CD4-positive, alpha-beta T cell treated with Interleukin-21 for 1 hour (primary cell): Measurements from ENCODE around the gene TTLL10.
A peak's percentile ranks its signal among the peaks of the same experiment; 100 is the strongest.
"Not testable (repeated sequence)": the region's sequence is repeated elsewhere in the genome, so short reads cannot be mapped to it uniquely, and the experiment has no call there.

Experiments used
- DNase-seq: peaks from one replicate; pipeline ENCODE4 v3.0.0-alpha.2; 2020

Gene TTLL10

GRCh38 chr1:1194723-1195122, 21.0 kb downstream of the TTLL10 start:
- DNase-seq, result no peak

- DNase-seq, result not testable (repeated sequence)
Measured at GRCh38 chr1:1195726-1196125, 22.0 kb downstream of the TTLL10 start.

- no peak for DNase-seq
Measured at GRCh38 chr1:1196431-1197187, 22.9 kb downstream of the TTLL10 start.

DNA sequence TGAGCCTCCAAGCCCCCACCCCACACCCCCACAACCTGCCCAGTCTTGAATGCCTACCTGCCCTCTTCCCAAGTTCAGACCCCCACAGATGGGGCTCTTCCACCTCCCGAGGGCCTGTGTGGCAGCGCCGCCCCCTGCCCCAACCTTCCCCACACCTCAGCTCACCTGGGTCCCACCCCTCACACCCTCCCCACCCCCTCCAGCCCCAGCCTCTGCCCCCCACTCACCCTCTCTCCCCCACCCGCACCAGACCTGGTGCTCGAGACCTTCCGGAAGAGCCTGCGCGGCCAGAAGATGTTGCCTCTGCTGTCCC, 23.5 kb downstream of the TTLL10 start:
- no peak for DNase-seq

- DNase-seq, result no peak
Measured at GRCh38 chr1:1197551-1198422, 24.1 kb downstream of the TTLL10 start.

DNA sequence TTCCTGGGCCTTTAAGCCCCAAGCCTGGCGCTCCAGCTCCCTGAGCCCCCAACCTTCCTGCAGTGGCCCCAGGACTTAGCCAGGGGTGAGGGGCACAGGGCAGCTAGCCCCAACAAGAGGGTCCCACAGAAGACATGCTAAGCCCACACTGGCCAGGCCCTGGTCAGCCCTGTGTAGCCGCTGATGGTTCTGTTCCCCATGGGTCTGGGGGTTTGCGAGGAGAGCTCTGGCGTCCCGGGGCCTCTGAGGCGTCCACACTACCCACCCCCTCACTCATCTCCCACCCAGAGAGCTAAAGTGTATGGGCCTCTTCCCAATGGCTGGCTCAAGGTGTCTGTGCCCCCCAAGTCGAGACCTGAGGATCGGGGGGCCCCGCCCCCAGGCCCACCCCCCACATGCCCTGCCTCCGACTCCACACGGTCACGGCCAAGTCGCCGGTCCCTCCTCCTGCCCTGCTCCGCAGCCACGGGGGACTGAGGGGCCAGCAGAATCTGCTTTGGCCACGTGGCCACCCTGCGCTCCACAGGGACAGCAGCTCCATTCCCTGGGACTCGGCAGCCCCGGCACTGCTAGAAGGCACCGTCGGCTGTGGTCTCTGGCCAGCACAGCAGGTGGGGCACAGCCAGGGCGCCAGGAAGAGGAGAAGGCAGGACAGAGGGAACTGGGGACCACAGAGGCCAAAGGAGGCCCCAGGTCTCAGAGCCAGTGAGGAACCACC, 24.9 kb downstream of the TTLL10 start:
- DNase-seq, result no peak

DNA sequence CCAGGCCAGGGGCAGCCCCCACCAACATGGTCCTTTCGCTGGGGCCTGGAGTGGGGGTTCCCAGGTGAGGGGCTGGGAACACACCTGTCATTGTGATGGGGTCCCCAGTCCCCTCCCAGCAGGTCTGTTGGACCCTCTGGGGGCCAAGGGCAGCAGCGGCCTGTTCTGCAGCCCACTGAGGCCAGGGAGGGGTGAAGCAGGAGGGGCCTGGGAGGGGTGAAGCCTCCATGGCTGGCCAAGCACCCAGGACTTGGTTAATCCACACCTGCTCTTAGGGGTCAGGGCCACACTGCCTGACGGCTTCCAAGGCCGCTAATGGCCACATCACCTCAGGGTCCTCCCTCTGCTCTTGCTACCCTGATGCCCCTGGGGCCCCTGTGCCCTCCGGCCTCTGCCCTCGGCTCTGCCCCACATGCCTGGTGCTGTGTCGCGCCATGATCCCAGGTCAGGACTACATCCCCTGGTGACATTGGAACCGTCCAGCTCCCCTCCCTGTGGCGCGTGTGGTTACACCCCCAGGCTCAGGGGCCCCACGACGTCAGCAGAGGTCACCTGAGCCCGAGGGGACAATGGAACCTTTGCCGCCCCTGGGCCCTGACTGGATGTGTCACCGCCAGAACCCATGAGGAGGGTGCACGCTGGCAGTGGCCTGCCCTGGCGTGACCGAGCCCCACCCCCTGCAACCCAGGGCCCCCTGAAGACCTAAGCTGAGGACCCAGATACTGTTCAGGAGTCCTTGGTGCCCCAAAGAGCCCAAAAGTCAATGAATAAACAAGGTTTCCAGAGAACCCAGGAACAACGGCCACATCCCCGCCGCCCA, 25.7 kb downstream of the TTLL10 start:
- DNase-seq, result no peak

DNA sequence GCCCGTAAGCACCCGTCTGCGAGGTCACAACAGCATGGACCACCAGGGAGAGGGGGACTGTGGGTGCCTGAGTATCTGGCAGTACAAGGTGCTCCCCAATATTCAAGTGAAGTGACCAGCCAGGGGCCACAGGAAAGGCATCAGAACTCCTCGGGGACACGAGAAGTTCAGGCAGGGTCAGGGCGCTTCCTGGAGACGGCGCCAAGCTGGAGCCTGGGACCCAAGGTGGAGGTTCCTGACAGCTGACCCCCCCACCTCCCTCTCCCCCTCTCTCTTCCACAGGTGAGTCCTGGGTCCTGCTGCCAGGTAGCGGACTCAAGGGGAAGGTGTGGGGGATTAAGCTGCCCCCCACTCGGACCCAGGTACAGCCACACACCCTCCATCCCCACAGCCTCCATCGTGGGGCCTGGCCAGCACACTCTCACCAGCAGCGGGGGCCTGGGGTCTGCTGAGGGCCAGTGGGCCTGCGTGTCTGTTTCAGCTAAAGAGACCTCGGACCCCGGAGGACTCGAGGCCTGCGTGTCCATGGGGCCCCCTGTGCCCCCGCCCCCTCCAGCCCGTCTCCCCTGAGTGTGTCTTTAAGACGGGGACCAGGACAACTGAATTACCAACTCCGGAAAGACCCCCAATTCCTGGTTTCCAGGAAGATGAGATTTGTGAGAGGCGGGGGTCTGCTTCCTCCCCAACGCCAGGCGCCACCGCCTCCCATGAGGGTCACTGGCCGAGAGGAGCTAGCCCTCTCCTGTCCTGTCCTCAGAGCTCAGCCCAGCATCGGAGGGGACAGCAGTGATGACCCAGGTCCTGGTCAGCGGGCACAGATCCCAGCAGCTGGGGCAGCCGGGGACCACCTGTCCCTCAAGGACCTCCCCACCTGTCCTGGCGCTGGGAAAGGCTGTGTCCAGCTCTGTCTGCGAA, 26.5 kb downstream of the TTLL10 start:
- no peak for DNase-seq

DNA sequence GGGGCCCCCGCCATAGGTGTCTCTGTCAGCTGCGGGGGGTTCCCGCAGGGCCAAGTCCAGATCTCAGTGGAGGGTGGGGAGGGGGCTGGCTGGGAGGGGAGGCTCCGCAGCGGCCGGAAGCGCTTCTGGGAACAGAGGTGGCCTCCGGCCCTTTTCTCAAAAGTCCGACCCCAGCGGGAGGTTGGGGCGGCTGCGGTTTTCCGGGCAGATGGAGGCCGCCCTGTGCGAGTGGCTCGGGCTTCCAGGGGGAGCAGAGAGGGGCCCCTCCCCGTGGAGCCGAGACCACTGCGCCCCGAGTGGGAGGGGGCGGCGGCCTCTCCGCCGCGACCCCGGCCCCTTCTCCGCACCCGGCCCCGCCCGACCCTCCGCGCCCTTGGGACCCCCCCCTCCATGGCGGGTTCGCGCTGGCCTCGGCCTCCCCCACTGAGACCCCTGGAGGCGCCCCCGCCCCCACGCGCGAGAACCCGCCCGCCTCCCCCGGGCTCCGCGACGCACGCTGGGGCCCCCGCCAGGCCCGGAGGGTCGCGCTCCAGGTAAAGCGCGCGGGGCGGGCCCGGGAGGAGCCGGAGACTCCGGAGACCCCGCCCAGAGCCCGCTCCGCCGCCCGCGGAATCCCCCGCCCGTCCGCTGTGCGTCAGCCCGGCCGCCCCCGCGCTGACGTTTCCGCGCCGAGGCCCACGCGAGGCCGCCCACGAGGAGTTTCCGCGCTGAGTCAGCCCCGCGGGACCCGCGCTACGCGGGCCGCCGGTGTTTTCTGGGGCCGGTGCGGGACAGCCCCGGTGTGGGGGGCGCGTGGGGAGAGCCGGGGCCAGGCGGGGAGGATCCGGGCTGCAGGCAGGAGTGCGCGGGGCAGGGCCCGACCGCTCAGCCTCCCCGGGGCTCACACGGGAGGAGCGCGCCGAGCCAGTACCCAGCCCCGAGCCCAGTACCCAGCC, 27.5 kb downstream of the TTLL10 start:
- peak; percentile 91 for DNase-seq

GRCh38 chr1:1202831-1203560, 29.3 kb downstream of the TTLL10 start:
- DNase-seq, result no peak

GRCh38 chr1:1203561-1204424, 30.1 kb downstream of the TTLL10 start:
- DNase-seq, result no peak

DNA sequence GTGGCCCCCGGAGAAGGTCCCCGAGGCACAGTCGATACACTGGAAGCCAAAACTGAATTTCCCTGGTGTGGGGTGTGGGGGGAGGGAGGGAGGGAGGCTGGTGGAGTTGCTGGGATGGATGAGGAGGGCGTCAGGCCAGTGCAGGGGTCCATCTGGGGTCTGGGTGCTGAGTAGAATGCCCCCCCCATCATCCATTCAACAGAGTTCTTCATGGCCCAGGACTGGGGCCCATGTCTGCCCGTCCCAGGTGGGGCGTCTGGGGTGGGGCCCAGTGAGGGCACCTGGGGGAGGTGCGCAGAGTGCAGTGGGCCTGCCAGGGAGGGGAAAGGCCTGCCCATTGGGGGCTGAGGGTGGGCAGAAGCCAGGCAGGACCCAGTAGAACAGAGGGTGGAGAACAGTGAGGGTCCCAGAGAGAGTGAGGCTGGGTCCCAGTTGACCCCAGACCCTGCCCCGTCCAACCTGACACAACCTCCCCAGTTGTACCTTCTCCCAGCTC, 30.8 kb downstream of the TTLL10 start:
- no peak for DNase-seq

DNA sequence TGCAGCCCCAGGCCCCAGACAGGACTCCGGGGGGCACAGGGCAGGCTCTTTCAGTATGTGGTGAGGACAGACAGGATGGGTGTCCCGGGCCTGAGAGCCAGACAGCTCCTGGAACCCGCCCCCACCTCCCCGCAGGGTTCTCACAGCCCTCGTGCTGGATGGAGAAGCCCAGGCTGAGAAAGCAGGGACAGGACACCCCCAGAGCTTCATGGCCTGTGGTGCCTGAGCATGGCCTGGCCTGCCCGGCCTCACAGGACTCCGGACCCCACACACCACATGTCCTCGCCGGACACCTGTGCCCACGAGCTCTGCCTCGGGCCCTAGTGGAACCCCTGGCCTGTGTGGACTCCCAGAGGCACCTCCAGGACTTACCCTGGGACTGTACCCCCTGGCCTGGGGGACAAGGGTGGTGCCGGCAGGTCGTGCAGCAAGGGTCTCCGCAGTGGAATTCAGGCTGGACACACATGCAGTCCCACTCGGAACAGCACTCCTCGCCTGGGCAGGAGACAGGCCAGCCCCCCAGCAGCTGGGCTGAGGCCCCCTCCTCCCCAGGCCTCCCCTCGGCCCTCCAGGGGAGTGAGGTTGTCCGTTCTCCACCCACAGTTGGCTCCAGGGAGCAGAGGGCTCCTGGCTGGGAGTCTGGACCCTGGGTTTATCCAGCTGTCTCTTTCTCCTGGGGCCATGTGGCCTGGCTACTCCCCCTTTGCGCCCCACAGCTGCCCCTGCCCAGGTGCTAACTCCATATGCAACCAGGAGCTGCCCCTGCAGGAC, 31.5 kb downstream of the TTLL10 start:
- DNase-seq, result no peak

DNA sequence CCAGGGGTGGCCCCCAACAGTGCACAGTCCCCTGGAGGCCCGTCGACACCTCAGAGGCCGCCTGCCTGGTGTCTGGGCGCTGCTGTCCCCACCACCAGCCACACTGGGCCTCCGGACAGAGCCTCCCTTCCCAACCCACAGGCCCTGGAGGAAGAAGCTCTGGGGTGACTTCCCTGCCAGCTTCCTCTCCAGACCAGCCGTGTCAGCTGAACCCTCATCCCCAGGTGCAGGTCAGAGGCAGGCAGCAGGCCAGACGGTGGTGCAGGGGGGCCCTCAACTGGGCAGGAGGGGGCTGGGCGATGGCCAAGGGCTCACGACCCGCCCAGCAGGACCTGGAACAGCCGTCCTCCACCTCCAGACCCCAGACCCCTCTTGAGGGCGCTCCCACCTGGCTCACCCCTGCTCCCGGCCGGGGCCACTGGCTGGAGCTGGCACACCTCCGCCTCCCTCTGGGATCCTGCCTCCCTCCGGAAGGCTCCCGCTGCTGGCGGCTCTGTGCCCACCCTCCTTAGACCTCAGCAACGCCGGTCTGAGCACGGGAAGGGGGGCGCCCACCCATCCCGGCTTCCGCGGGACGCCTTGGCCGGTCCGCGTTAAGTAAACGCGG, 32.2 kb downstream of the TTLL10 start:
- no peak for DNase-seq

DNA sequence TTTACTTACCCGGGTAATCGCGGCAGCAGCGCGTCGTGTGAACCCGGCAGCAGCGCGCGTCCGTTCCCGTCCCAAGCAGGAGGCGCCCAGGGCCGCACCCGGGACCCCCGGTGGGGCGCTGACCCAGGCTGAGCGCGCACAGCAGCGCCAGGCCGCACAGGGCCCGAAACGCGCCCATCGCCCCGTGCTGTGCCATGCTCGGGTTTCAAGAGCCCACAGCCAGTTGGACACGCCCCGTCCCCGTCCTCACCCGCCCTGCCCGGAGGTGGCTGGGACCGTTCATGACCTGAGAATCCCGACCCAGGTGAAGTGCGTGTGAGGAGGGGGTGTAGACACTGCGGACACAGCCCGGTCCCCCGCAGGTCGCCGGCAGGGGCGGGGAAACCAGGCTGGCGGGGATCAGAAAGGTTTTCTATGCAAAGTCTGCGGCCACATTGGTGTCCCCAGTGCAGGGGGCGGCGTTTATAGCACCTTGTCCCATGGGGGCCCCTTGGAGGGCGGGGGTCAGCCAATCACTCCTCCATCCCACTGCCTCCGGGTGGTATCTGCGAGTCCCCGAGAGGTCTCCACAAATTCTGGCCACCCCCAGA, 32.8 kb downstream of the TTLL10 start, which contains the start of gene TNFRSF18:
TSS of gene TNFRSF18 (minus strand) at position 217 of the 590 bp plus-strand sequence. CDS start at position 196, 21 bp downstream.
- peak; percentile 53 for DNase-seq

GRCh38 chr1:1206966-1207531, 33.4 kb downstream of the TTLL10 start:
- DNase-seq, result no peak

GRCh38 chr1:1207571-1207892, 33.9 kb downstream of the TTLL10 start:
- no peak for DNase-seq
